ENCODE results near the gene IL2RA. TPM values are rescaled to one million over a fixed set of nuclear protein-coding genes. Genes with fewer than 3 reads are reported as not detected.

Gene IL2RA
- total and polyA plus RNA-seq, 2 donors (not counting 3 experiments of a cell fraction or from before 2014, with no cell fraction given) = not detected

DNA sequence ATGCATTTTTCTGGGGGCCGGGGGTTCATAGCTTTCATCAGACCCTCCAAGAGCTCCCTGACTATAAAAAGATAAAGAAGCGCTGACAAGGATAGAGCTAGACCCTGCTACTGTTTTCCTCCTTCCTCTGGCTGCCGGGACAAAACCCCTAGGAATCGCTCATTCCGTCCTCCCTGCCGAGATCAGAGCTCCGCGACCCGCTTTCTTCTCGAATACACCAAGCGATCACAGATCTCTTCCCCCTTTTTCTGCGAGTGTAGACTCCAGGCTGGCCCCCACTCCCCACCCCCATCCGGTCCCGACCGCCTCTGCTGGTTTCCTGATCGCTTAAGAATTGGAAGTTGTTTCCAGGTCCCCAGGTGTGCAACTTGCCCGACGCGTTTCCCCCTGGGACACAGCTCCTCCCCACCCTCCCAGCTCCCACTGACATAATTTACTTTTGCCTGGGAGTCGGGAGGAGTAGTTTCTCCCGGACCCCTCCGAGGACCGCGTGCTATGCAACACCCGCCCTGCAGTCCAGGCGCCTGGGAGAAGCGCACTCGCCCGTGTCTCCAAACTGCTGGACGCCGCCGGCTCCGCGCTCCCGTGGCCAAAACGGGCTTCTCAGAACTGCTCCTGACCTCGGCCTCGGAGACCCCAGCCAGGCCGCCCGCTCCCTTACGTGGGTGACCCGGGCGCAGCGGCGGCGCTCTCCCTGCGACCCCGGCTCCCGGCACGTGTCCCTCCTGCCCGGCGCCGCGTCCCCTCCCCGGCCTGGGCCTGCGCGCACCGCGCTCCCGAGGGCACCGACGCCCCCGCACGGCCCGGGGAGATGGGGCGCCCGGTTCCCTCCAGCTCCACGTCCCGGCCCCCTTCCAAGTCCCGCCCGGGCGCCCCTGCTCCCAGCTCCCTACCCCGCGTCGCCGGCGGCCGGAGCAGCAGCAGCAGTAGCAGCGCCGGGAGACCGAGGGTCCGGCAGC lies 85.4 kb downstream of the IL2RA start:
- H4K20me1 ChIP-seq (replicated peaks; ENCODE audit: control insufficient read depth, extremely low read depth, insufficient read depth, low read length) = no peaks in the 10 kb centered on the region
- H3K9me1 ChIP-seq (replicated peaks; ENCODE audit: control insufficient read depth, extremely low read depth, insufficient read depth, low read length) = no peaks in the 10 kb centered on the region
- TF ChIP-seq, protein P1, sequence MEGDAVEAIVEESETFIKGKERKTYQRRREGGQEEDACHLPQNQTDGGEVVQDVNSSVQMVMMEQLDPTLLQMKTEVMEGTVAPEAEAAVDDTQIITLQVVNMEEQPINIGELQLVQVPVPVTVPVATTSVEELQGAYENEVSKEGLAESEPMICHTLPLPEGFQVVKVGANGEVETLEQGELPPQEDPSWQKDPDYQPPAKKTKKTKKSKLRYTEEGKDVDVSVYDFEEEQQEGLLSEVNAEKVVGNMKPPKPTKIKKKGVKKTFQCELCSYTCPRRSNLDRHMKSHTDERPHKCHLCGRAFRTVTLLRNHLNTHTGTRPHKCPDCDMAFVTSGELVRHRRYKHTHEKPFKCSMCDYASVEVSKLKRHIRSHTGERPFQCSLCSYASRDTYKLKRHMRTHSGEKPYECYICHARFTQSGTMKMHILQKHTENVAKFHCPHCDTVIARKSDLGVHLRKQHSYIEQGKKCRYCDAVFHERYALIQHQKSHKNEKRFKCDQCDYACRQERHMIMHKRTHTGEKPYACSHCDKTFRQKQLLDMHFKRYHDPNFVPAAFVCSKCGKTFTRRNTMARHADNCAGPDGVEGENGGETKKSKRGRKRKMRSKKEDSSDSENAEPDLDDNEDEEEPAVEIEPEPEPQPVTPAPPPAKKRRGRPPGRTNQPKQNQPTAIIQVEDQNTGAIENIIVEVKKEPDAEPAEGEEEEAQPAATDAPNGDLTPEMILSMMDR (IDR thresholded peaks at IDR 0.05; ENCODE audit: extremely low read depth in 1 of 2, insufficient read depth in 1 of 2, low read depth in 1 of 2, low read length in 2 of 2) = no peak
- no peak for TF ChIP-seq POLR2A (IDR thresholded peaks at IDR 0.05; ENCODE audit: low read depth, low read length)
- no peak for TF ChIP-seq FOS (IDR thresholded peaks at IDR 0.05; ENCODE audit: borderline replicate concordance, insufficient read depth, low read length)
- no peak for TF ChIP-seq JUN (IDR thresholded peaks at IDR 0.05; ENCODE audit: borderline replicate concordance, insufficient read depth, insufficient read length, low read depth)
- TF ChIP-seq GATA2 (IDR thresholded peaks at IDR 0.05; ENCODE audit: insufficient read depth, insufficient read length, low read depth, low read length) = no peak
- TF ChIP-seq MYC (IDR thresholded peaks at IDR 0.05; ENCODE audit: low read depth, low read length) = no peak
- TF ChIP-seq EZH2 (IDR thresholded peaks at IDR 0.05; ENCODE audit: borderline replicate concordance, low read depth, low read length, severe bottlenecking) = no peak
- TF ChIP-seq, protein P2, sequence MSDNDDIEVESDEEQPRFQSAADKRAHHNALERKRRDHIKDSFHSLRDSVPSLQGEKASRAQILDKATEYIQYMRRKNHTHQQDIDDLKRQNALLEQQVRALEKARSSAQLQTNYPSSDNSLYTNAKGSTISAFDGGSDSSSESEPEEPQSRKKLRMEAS (IDR thresholded peaks at IDR 0.05; ENCODE audit: insufficient read depth, insufficient read length) = no peak
- TF ChIP-seq POLR2AphosphoS5 (IDR thresholded peaks at IDR 0.05; ENCODE audit: insufficient read depth, low read depth, low read length) = no peak
- H3K79me2 ChIP-seq (ENCODE audit: control insufficient read depth, insufficient read depth, low read length) = peaks cover 40% of the 10 kb centered on the region
- H3K4me3 ChIP-seq (replicated peaks in 1 of 3; ENCODE audit: insufficient read depth in 1 of 3, low read depth in 1 of 3, low read length in 3 of 3) = peak overlapping the region; percentile 10 to 98 (median 47)
- peak overlapping the region; percentile 35 for H2AFZ ChIP-seq (ENCODE audit: low read depth, low read length)
- H3K27me3 ChIP-seq (ENCODE audit: control insufficient read depth in 2 of 2, insufficient read depth in 2 of 2, low read length in 2 of 2) = peaks cover 0 to 2% of the 10 kb centered on the region in 2 experiments
- dilution Hi-C loops (cut with MboI; ENCODE audit: extremely low pct_ligation_motif_present, low sequenced_read_pairs) (no loop called here), intact Hi-C loops (cut with micrococcal nuclease) (loop anchor here (1.0 to 10.0 kb wide), 6 partner anchors 31 to 748 kb away; partner anchors contain the start of genes FBH1, GDI2 and RBM17)
- DNase-seq (ENCODE audit: low read depth, low spot score) (peak; percentile 65), FAIRE-seq (peak; percentile 28)
- no peaks in the 10 kb centered on the region for H3K9me3 ChIP-seq (replicated peaks; ENCODE audit: control insufficient read depth, insufficient read depth, low read length)
- ChIA-PET POLR2A (no interaction called here), CTCF (interaction anchor here (0.6 to 3.1 kb wide), 10 partner anchors 12 to 113 kb away, joined by 3 to 17 read pairs (median 3); no protein-coding TSS in a partner anchor)
- no peaks in the 10 kb centered on the region for H3K36me3 ChIP-seq (ENCODE audit: control insufficient read depth in 2 of 2, extremely low read depth in 1 of 2, insufficient read depth in 2 of 2, low read length in 2 of 2)
- H3K27ac ChIP-seq (ENCODE audit: insufficient read depth, low read depth, low read length) = peak overlapping the region; percentile 60
- H3K4me2 ChIP-seq (ENCODE audit: insufficient read depth, low read length) = peak overlapping the region; percentile 76
- H3K4me1 ChIP-seq (ENCODE audit: control insufficient read depth, extremely low read depth, insufficient read depth, low read length) = peaks cover 21% of the 10 kb centered on the region
- BruUV-seq (replicated peaks) = no TSS peak
- peak overlapping the region; percentile 60 for H3K9ac ChIP-seq (replicated peaks; ENCODE audit: extremely low read depth, insufficient read depth, low read length)

All from endothelial cell of umbilical vein (primary cell).